Peyer's patch (tissue), 4 donors: ENCODE data around the gene PRMT7. TPM values are rescaled to one million over a fixed set of nuclear protein-coding genes. Genes with fewer than 3 reads are reported as not detected.

ENCODE experiments used
- DNase-seq, 3 donors: peaks; one replicate each; pipeline ENCODE4 v3.0.0-alpha.2; 2017 to 2019
- H3K27ac ChIP-seq, 4 donors: fragments of 200-600 bp; sonication (generic); one replicate each; pipeline ENCODE4 v1.5.1; 2016 to 2019
- H3K27me3 ChIP-seq, 2 donors: fragments of 200-600 bp; sonication (generic); one replicate each; pipeline ENCODE4 v1.5.1; 2019
- H3K36me3 ChIP-seq, 3 donors: fragments of 200-600 bp; sonication (generic); one replicate each; pipeline ENCODE4 v1.5.1; 2016 to 2019
- H3K4me1 ChIP-seq, 4 donors: fragments of 200-600 bp; sonication (generic); one replicate each; pipeline ENCODE4 v1.5.1; 2016 to 2019
- H3K4me3 ChIP-seq, 4 donors: fragments of 200-600 bp; sonication (generic); 1 replicate in 3 of 4; 2 replicates in 1 of 4; pipeline ENCODE4 v1.5.1; 2016 to 2019; ENCODE audit warnings: mild to moderate bottlenecking in 1 of 4
- H3K9me3 ChIP-seq, 4 donors: fragments of 200-600 bp; sonication (generic); one replicate each; pipeline ENCODE4 v1.5.1; 2016 to 2019; ENCODE audit warnings: mild to moderate bottlenecking in 1 of 4
- CTCF ChIP-seq, 6 experiments: fragments of 450-650 bp in 4 of 6; fragments of 200-600 bp in 2 of 6; sonication (generic) in 1 of 6; IDR thresholded peaks; one replicate each; pipeline ENCODE4 v1.5.1; 2017 to 2019; ENCODE audit warnings: antibody characterized with exemption in 6 of 6, mild to moderate bottlenecking in 3 of 6, moderate library complexity in 1 of 6
- POLR2A ChIP-seq, 2 donors: fragments of 450-650 bp; IDR thresholded peaks; one replicate each; pipeline ENCODE4 v1.5.1; 2017; ENCODE audit warnings: antibody characterized with exemption in 2 of 2, mild to moderate bottlenecking in 2 of 2, moderate library complexity in 2 of 2
- total RNA-seq, 4 donors: library from RNA; depleted of rRNA; stranded (reverse); fragments of >200 nt; gene quantifications; one replicate each; pipeline ENCODE4 v1.1.0, GENCODE V29; 2016

The PRMT7 gene
- total RNA-seq, 4 donors from 2014 or later, result 36.6 to 145 (median 65.0) TPM

DNA sequence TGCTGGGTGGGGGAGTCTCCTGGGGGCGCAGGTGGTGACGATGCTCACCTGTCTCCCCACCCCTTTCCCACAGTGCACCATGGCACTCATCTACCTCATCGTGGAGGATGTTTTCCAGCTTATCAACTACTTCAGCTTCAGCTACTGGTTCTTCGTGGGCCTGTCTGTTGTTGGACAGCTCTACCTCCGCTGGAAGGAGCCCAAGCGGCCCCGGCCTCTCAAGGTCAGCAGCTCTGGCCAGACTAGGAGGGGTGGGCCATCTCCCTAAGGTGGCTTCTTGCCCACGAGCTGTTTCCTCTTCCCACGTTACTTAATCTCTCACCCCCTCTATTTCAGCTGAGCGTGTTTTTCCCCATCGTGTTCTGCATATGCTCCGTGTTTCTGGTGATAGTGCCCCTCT lies 14.5 kb upstream of the PRMT7 start:
- Histone ChIP-seq H3K36me3 (peaks cover 0 to 89% (median 0%) of the 10 kb centered on the region in 3 donors), H3K4me1 (no peaks in the 10 kb centered on the region), H3K4me3 (no peak overlapping the region), H3K27me3 (no peaks in the 10 kb centered on the region), H3K27ac (no peak overlapping the region), H3K9me3 (no peaks in the 10 kb centered on the region)
- TF ChIP-seq POLR2A (IDR thresholded peaks at IDR 0.05), result no peak
- no peak for TF ChIP-seq CTCF (IDR thresholded peaks at IDR 0.05)
- no peak for DNase-seq

- no peaks in the 10 kb centered on the region for H3K9me3 ChIP-seq
- peaks cover 0 to 90% (median 0%) of the 10 kb centered on the region in 3 donors for H3K36me3 ChIP-seq
- TF ChIP-seq POLR2A (IDR thresholded peaks at IDR 0.05) (no peak), CTCF (IDR thresholded peaks at IDR 0.05) (no peak)
- H3K27me3 ChIP-seq, result no peaks in the 10 kb centered on the region
- no peak overlapping the region for H3K27ac ChIP-seq
- no peaks in the 10 kb centered on the region for H3K4me1 ChIP-seq
- H3K4me3 ChIP-seq, result no peak overlapping the region
- no peak for DNase-seq
These were observed 14.1 kb upstream of the PRMT7 start for GRCh38 chr16:68296693-68297092.

- Histone ChIP-seq H3K27ac (no peak overlapping the region), H3K4me3 (no peak overlapping the region), H3K36me3 (peaks cover 0 to 91% (median 0%) of the 10 kb centered on the region in 3 donors), H3K4me1 (no peaks in the 10 kb centered on the region), H3K27me3 (no peaks in the 10 kb centered on the region), H3K9me3 (no peaks in the 10 kb centered on the region)
- no peak for DNase-seq
- TF ChIP-seq POLR2A (IDR thresholded peaks at IDR 0.05) (no peak), CTCF (IDR thresholded peaks at IDR 0.05) (no peak)
These were observed 12.9 kb upstream of the PRMT7 start for GRCh38 chr16:68297908-68298307.

DNA sequence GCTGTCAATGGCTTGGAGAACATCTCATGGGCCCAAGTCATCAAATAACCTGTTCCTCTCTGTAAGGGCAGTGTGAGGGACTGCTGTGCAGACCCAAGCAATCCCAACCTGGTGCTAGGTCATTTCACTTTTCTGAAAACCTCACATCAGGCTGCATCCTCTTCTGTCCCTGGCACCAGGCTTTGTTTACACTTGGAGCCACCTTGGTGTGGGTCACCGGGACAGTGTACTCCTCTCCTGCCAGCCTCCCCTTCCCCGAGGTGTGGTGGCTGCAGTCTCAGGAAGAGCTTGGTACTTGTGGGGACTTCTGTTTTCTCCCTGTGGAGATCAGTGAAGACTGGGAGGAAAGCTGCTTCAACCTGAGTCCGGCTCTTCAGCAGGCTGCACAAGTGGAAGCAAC lies 12.5 kb upstream of the PRMT7 start:
- no peaks in the 10 kb centered on the region for H3K27me3 ChIP-seq
- H3K36me3 ChIP-seq, result peaks cover 0 to 91% (median 0%) of the 10 kb centered on the region in 3 donors
- H3K9me3 ChIP-seq, result no peaks in the 10 kb centered on the region
- no peak for DNase-seq
- TF ChIP-seq CTCF (IDR thresholded peaks at IDR 0.05), result no peak
- no peak for TF ChIP-seq POLR2A (IDR thresholded peaks at IDR 0.05)
- H3K27ac ChIP-seq, result no peak overlapping the region
- H3K4me1 ChIP-seq, result no peaks in the 10 kb centered on the region
- no peak overlapping the region for H3K4me3 ChIP-seq

GRCh38 chr16:68298907-68299561 lies 11.8 kb upstream of the PRMT7 start:
- no peaks in the 10 kb centered on the region for H3K27me3 ChIP-seq
- no peaks in the 10 kb centered on the region for H3K4me1 ChIP-seq
- peaks cover 0 to 91% (median 0%) of the 10 kb centered on the region in 3 donors for H3K36me3 ChIP-seq
- DNase-seq, result no peak
- TF ChIP-seq POLR2A (IDR thresholded peaks at IDR 0.05) (no peak), CTCF (IDR thresholded peaks at IDR 0.05) (no peak)
- H3K27ac ChIP-seq, result peak overlapping the region in 1 of 4 donors; percentile 46
- no peaks in the 10 kb centered on the region for H3K9me3 ChIP-seq
- no peak overlapping the region for H3K4me3 ChIP-seq
